ENCODE results near the gene GATAD1.
"Not testable (repeated sequence)": the region's sequence is repeated elsewhere in the genome, so short reads cannot be mapped to it uniquely, and the experiment has no call there.

DNA sequence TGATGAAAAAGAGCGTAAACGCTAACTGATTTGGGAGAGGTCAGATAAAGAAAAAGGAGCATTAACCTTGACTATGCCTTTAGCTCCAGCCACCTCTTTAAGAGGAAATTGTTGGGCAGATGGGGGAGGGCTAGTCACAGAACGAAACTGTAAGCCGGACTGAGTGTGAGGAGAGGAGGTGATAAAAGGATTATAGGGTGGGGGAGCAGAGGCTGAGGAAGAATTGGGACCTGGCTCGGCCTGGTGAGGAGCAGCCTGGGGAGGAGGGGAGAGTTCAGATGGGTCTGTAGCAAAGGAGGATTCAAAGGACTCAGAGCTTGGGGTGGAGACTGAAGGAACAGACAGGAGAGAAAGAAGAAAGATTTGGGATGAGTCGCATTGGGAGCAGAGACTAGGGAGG lies 36.3 kb downstream of the GATAD1 start:
- TF ChIP-seq, protein P1, sequence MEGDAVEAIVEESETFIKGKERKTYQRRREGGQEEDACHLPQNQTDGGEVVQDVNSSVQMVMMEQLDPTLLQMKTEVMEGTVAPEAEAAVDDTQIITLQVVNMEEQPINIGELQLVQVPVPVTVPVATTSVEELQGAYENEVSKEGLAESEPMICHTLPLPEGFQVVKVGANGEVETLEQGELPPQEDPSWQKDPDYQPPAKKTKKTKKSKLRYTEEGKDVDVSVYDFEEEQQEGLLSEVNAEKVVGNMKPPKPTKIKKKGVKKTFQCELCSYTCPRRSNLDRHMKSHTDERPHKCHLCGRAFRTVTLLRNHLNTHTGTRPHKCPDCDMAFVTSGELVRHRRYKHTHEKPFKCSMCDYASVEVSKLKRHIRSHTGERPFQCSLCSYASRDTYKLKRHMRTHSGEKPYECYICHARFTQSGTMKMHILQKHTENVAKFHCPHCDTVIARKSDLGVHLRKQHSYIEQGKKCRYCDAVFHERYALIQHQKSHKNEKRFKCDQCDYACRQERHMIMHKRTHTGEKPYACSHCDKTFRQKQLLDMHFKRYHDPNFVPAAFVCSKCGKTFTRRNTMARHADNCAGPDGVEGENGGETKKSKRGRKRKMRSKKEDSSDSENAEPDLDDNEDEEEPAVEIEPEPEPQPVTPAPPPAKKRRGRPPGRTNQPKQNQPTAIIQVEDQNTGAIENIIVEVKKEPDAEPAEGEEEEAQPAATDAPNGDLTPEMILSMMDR (conservative IDR thresholded peaks at IDR 0.05; ENCODE audit: low read depth, low read length), result not testable (repeated sequence)
- TF ChIP-seq POLR2A (IDR thresholded peaks at IDR 0.05; ENCODE audit: low read depth, low read length); MXI1 (IDR thresholded peaks at IDR 0.05; ENCODE audit: borderline replicate concordance, low read depth, low read length); RAD21 (IDR thresholded peaks at IDR 0.05; ENCODE audit: low read length); MAZ (IDR thresholded peaks at IDR 0.05; ENCODE audit: borderline replicate concordance, low read depth, low read length); FOS (IDR thresholded peaks at IDR 0.05; ENCODE audit: low read depth, low read length); MAFK (IDR thresholded peaks at IDR 0.05; ENCODE audit: low read depth, low read length); RFX5 (IDR thresholded peaks at IDR 0.05; ENCODE audit: low read depth, low read length); CEBPB (IDR thresholded peaks at IDR 0.05; ENCODE audit: low read depth, low read length): not testable (repeated sequence)
- TF ChIP-seq, protein P2, sequence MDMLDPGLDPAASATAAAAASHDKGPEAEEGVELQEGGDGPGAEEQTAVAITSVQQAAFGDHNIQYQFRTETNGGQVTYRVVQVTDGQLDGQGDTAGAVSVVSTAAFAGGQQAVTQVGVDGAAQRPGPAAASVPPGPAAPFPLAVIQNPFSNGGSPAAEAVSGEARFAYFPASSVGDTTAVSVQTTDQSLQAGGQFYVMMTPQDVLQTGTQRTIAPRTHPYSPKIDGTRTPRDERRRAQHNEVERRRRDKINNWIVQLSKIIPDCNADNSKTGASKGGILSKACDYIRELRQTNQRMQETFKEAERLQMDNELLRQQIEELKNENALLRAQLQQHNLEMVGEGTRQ (IDR thresholded peaks at IDR 0.05; ENCODE audit: low read depth, low read length), result not testable (repeated sequence)
- TF ChIP-seq, protein P3, sequence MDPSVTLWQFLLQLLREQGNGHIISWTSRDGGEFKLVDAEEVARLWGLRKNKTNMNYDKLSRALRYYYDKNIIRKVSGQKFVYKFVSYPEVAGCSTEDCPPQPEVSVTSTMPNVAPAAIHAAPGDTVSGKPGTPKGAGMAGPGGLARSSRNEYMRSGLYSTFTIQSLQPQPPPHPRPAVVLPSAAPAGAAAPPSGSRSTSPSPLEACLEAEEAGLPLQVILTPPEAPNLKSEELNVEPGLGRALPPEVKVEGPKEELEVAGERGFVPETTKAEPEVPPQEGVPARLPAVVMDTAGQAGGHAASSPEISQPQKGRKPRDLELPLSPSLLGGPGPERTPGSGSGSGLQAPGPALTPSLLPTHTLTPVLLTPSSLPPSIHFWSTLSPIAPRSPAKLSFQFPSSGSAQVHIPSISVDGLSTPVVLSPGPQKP (IDR thresholded peaks at IDR 0.05; ENCODE audit: borderline replicate concordance, low read depth, low read length), result not testable (repeated sequence)
